Measurements from ENCODE around the gene GRIN2A. TPM values are rescaled to one million over a fixed set of nuclear protein-coding genes. Genes with fewer than 3 reads are reported as not detected.

Gene GRIN2A
- total and polyA plus RNA-seq, 2 donors (not counting 1 experiment from before 2014, with no cell fraction given): 0.44 TPM; not detected in 1

DNA sequence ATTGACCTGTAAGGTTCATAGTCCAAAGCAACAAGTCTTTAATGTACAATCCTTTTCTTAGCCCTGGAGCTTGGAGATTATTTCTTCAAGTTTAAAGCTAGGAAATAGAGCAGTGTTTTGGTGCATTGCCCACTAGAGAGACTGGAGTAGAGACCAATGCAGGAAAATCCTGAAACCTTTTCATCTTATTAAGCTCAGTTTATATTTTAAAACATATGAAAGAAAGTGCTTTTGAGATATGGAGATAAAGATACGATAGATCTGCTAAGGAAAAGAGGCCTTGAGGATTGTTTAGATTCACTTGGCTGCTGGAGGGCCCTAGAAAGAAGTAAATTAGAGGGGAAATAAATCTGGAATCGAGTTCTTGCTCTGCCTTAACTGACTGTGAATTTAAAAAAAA is 212.0 kb downstream of the GRIN2A start:
- Mint-ChIP-seq H3K27ac (no peak overlapping the region), H3K9me3 (ENCODE audit: insufficient read depth) (no peaks in the 10 kb centered on the region), H3K27me3 (peaks cover 18% of the 10 kb centered on the region), H3K4me1 (no peaks in the 10 kb centered on the region), H3K4me3 (no peak overlapping the region)
- intact Hi-C loops (cut with micrococcal nuclease): no loop called here
- H3K4me3 ChIP-seq (ENCODE audit: control extremely low read depth in 1 of 5, extremely low read depth in 1 of 5, insufficient read depth in 1 of 5, low read depth in 2 of 5, low read length in 4 of 5): no peak overlapping the region
- H3K4me1 ChIP-seq (ENCODE audit: control insufficient read depth in 2 of 2, insufficient read depth in 2 of 2, low read length in 2 of 2): no peaks in the 10 kb centered on the region
- no peak overlapping the region for H2AFZ ChIP-seq (ENCODE audit: insufficient read depth, low read depth, low read length, poor library complexity, severe bottlenecking)
- no peak overlapping the region for H3K27ac ChIP-seq (ENCODE audit: low read length in 2 of 2)
- no peak overlapping the region for H3K9ac ChIP-seq (ENCODE audit: low read length)
- no peak overlapping the region for H3K4me2 ChIP-seq (replicated peaks; ENCODE audit: low read depth, low read length, poor library complexity, severe bottlenecking)
- H3K79me2 ChIP-seq (ENCODE audit: control insufficient read depth, insufficient read depth, low read length): no peaks in the 10 kb centered on the region
- DNase-seq: no peak
- no peaks in the 10 kb centered on the region for H3K36me3 ChIP-seq (replicated peaks in 1 of 2; ENCODE audit: control extremely low read depth in 1 of 2, control insufficient read depth in 1 of 2, extremely low read depth in 1 of 2, insufficient read depth in 2 of 2, low read length in 1 of 2)
- no peaks in the 10 kb centered on the region for H3K27me3 ChIP-seq (replicated peaks in 1 of 4; ENCODE audit: control extremely low read depth in 1 of 4, control insufficient read depth in 3 of 4, insufficient read depth in 4 of 4, low read length in 3 of 4)
- 63% methylated on average over 1 of the region's 2 CpGs for WGBS (ENCODE audit: insufficient coverage)
- ChIA-PET POLR2A (no interaction called here), CTCF (no interaction called here)
- TF ChIP-seq EZH2 (IDR thresholded peaks at IDR 0.05; ENCODE audit: borderline replicate concordance, insufficient read depth, low read depth, low read length, poor library complexity, severe bottlenecking): no peak
- TF ChIP-seq CTCF (IDR thresholded peaks at IDR 0.05): no peak
- H3K9me3 ChIP-seq (ENCODE audit: control extremely low read depth in 1 of 3, control insufficient read depth in 2 of 3, insufficient read depth in 1 of 3, low read length in 2 of 3): no peaks in the 10 kb centered on the region
- ATAC-seq (ENCODE audit: low read depth): no peak
- no peaks in the 10 kb centered on the region for H4K20me1 ChIP-seq (ENCODE audit: control insufficient read depth, insufficient read depth, low read length, poor library complexity, severe bottlenecking)

GRCh38 chr16:9969580-9969979 is 212.6 kb downstream of the GRIN2A start:
- H3K27ac ChIP-seq (ENCODE audit: low read length in 2 of 2): no peak overlapping the region
- Mint-ChIP-seq H3K4me3 (no peak overlapping the region), H3K27ac (no peak overlapping the region)

More at GRCh38 chr16:9969580-9969979, 212.6 kb downstream of the GRIN2A start:
- intact Hi-C loops (cut with micrococcal nuclease): no loop called here
- Mint-ChIP-seq H3K27me3 (peaks cover 18% of the 10 kb centered on the region), H3K4me1 (no peaks in the 10 kb centered on the region), H3K9me3 (ENCODE audit: insufficient read depth) (no peaks in the 10 kb centered on the region)
- TF ChIP-seq EZH2 (IDR thresholded peaks at IDR 0.05; ENCODE audit: borderline replicate concordance, insufficient read depth, low read depth, low read length, poor library complexity, severe bottlenecking) (no peak), CTCF (IDR thresholded peaks at IDR 0.05) (no peak)
- Histone ChIP-seq H2AFZ (ENCODE audit: insufficient read depth, low read depth, low read length, poor library complexity, severe bottlenecking) (no peak overlapping the region), H3K27me3 (replicated peaks in 1 of 4; ENCODE audit: control extremely low read depth in 1 of 4, control insufficient read depth in 3 of 4, insufficient read depth in 4 of 4, low read length in 3 of 4) (no peaks in the 10 kb centered on the region), H3K4me3 (ENCODE audit: control extremely low read depth in 1 of 5, extremely low read depth in 1 of 5, insufficient read depth in 1 of 5, low read depth in 2 of 5, low read length in 4 of 5) (no peak overlapping the region), H3K36me3 (replicated peaks in 1 of 2; ENCODE audit: control extremely low read depth in 1 of 2, control insufficient read depth in 1 of 2, extremely low read depth in 1 of 2, insufficient read depth in 2 of 2, low read length in 1 of 2) (no peaks in the 10 kb centered on the region), H3K79me2 (ENCODE audit: control insufficient read depth, insufficient read depth, low read length) (no peaks in the 10 kb centered on the region), H3K4me1 (ENCODE audit: control insufficient read depth in 2 of 2, insufficient read depth in 2 of 2, low read length in 2 of 2) (no peaks in the 10 kb centered on the region), H3K4me2 (replicated peaks; ENCODE audit: low read depth, low read length, poor library complexity, severe bottlenecking) (no peak overlapping the region), H4K20me1 (ENCODE audit: control insufficient read depth, insufficient read depth, low read length, poor library complexity, severe bottlenecking) (no peaks in the 10 kb centered on the region), H3K9me3 (ENCODE audit: control extremely low read depth in 1 of 3, control insufficient read depth in 2 of 3, insufficient read depth in 1 of 3, low read length in 2 of 3) (no peaks in the 10 kb centered on the region), H3K9ac (ENCODE audit: low read length) (no peak overlapping the region)
- ChIA-PET CTCF (no interaction called here), POLR2A (no interaction called here)
- WGBS (ENCODE audit: insufficient coverage): 40% methylated on average over 1 of the region's 4 CpGs
- DNase-seq (no peak), ATAC-seq (ENCODE audit: low read depth) (no peak)
